ENCODE results near the gene ZNF91.
"Not testable (repeated sequence)": the region's sequence is repeated elsewhere in the genome, so short reads cannot be mapped to it uniquely, and the experiment has no call there.

The ZNF91 gene

DNA sequence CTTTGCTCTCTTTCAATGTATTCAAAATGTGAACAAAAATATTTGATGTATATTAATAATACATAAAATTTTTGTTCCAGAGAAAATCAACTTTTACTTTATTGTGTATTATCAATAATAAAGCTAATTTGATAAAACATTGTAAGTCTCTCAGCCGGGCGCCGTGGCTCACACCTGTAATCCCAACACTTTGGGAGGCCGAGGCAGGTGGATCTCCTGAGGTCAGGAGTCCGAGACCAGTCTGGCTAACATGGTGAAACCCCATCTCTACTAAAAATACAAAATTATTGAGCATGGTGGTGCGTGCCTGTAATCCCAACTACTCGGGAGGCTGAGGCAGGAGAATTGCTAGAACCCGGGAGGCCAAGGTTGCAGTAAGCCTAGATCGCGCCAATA, 449 bp upstream of the ZNF91 start:
- DNase-seq (ENCODE audit: low spot score), result not testable (repeated sequence)

DNA sequence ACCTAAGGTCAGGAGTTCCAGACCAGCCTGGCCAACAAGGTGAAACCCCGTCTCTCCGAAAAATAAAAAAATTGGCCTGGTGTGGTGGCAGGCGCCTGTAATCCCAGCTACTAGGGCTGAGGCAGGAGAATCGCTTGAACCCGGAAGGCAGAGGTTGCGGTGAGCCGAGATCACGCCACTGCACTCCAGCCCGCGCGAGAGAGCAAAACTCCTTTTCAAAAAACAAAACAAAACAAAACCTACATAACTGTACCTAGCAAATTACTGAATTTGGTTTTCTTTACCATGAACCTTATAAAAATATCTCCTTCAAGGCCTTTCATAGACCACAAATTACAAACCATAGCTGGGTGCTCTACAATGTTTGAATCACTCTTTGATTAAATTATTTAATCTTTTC, 760 bp downstream of the ZNF91 start:
- DNase-seq (ENCODE audit: low spot score), result no peak

GRCh38 chr19:23393121-23393520, 2.1 kb downstream of the ZNF91 start:
- no peak for DNase-seq (ENCODE audit: low spot score)

DNA sequence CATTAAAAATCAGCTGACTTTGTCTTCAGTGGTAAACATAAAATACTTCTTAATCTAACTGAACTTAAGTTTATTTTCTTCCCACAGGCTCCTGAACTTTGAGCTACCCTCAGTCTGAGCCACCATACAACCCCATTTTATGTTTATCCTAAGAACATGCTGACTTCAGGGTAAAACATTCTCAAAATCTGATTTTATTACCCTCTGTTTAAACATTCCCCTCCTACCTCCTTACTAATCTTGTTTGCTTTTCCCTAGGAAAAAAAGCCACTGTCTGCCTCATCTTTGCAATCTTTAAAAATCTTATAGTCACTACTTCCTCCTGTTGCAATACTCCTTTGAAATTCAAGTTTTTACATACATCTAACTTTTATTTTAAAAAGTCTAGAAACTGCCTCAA, 4.0 kb downstream of the ZNF91 start:
- no peak for DNase-seq (ENCODE audit: low spot score)

DNA sequence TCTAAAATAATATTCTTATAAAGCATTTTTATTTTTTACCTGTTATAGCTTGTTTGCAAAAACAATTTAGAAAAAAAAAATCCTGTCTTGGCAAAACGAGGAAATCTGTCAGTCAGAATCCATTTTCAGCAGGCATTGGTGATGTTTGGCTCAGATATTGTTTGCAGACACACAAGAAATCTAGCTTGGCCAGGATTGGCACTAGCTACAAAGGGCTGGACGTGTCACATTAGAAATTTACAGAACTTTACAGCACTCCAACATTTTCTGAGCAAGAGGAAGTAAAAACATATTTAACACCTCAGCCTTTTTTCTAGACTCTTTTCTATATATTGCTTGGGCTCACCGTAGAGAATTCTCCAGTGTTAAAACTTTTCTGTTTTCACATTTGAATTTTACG, 9.9 kb downstream of the ZNF91 start:
- DNase-seq (ENCODE audit: low spot score), result no peak

DNA sequence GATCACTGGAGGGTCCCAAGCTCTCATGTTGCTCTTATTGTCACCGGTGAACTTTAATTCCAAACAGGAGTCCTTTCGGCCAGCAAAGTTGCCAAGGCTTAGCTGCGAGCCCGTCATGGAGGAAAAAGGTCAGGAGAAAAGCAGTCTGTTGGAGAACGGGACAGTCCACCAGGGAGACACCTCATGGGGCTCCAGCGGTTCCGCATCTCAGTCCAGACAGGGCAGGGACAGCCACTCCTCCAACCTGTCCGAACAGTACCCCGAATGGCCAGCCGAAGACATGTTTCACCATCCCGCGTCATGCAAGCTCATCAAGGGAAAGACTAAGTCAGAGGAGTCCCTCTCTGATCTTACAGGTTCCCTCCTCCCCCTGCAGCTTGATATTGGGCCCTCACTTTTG, 10.4 kb downstream of the ZNF91 start:
- no peak for DNase-seq (ENCODE audit: low spot score)

GRCh38 chr19:23384166-23384565, 11.1 kb downstream of the ZNF91 start:
- no peak for DNase-seq (ENCODE audit: low spot score)

- no peak for DNase-seq (ENCODE audit: low spot score)
Measured at GRCh38 chr19:23382955-23383354, 12.3 kb downstream of the ZNF91 start.

DNA sequence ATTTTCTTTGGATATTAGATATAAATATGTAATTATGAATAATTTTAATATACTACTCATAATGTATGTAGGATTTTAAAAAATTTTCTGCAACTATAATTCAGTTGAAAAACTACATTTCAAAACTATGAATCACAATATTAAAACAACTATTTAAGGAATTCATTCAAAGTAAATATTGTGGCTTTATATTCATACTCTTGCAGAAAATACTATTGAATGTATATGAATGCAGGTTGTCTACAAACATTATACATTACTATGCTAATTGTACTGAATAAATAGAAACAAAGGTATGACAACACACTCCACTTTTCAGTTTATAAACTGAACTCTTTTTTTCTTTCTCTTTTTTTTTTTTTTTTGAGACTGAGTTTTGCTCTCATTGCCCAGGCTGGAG, 14.2 kb downstream of the ZNF91 start:
- DNase-seq (ENCODE audit: low spot score), result no peak

- not testable (repeated sequence) for DNase-seq (ENCODE audit: low spot score)
Measured at GRCh38 chr19:23379671-23380070, 15.6 kb downstream of the ZNF91 start.

GRCh38 chr19:23378948-23379347, 16.3 kb downstream of the ZNF91 start:
- no peak for DNase-seq (ENCODE audit: low spot score)

- DNase-seq (ENCODE audit: low spot score), result no peak
Measured at GRCh38 chr19:23377276-23377675, 18.0 kb downstream of the ZNF91 start.

DNA sequence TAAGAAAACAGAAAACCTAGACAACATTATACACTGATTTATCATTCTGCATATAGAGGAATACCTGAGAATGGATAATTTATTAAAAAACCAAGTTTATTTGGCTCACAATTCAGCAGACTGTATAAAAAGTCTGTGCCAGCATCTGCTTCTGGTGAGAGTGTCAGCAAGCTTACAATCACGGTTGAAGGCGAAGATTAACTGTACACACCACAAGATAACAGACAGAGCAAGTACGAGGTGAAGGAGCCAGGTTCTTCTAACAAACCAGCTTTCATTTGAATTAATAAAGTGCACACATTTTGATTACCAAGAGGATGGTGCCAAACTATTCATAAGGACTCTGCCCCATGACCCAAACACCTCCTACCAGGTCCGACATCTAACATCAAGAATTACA, 28.8 kb downstream of the ZNF91 start:
- no peak for DNase-seq (ENCODE audit: low spot score)

DNA sequence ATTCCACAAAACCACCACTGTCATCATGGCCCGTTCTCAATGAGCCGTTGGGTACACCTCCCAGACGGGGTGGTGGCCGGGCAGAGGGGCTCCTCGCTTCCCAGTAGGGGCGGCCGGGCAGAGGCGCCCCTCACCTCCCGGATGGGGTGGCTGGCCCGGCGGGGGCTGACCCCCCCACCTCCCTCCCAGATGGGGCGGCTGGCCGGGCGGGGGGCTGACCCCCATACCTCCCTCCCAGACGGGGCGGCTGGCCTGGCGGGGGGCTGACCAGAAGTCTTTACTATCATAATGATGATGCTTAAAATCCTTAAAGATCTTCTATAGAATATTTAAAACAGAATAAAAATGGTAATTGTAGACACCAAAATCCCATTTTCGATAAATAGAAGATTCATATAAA, 29.2 kb downstream of the ZNF91 start:
- DNase-seq (ENCODE audit: low spot score), result not testable (repeated sequence)

GRCh38 chr19:23365222-23365621, 30.0 kb downstream of the ZNF91 start:
- no peak for DNase-seq (ENCODE audit: low spot score)

GRCh38 chr19:23361843-23362242, 33.4 kb downstream of the ZNF91 start:
- DNase-seq (ENCODE audit: low spot score), result not testable (repeated sequence)

- DNase-seq (ENCODE audit: low spot score), result no peak
Measured at GRCh38 chr19:23351806-23352205, 43.5 kb downstream of the ZNF91 start.

DNA sequence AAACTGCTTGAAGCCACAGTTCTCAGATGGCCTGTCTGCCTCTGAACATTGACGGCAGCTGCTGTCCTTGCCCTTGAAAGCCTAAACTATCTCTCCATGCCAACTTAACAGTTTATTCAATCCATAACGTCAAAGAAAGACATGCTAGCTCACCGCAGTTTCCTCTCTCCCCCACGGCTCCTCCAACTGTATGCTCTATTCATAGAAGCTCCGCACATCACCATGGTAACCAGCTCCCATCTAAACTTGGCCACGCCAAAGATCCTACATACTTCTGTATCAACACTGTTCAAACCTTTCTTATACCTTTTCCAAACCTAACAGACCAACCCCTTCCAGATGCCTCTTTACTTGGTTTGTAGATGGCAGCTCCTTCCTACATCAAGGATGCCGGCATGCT, 48.6 kb downstream of the ZNF91 start:
- DNase-seq (ENCODE audit: low spot score), result no peak

- DNase-seq (ENCODE audit: low spot score), result no peak
Measured at GRCh38 chr19:23345838-23346237, 49.4 kb downstream of the ZNF91 start.

GRCh38 chr19:23343434-23344010, 51.7 kb downstream of the ZNF91 start:
- no peak for DNase-seq (ENCODE audit: low spot score)

DNA sequence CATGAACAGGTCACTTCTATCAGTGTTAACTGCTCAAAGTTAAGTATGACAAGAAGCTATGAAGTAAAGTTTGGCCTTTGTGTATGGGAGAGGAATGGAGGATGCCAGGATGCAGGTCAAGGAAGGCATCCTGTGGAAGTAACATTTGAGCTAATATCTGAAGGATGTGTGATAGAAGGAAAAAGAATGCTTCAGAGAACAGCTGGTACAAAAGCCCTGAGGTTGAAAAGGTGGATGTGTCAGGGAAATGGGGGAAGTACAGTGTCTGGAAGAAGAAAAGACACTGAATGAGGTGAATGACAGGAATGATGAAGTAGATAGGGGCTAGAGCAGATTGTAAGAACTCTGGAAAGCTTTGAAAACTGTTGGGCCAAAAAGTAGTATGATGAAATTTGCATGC, 67.1 kb downstream of the ZNF91 start:
- DNase-seq (ENCODE audit: low spot score), result no peak

GRCh38 chr19:23321953-23322549, 73.2 kb downstream of the ZNF91 start:
- no peak for DNase-seq (ENCODE audit: low spot score)

GRCh38 chr19:23321403-23321802, 73.9 kb downstream of the ZNF91 start:
- not testable (repeated sequence) for DNase-seq (ENCODE audit: low spot score)

DNA sequence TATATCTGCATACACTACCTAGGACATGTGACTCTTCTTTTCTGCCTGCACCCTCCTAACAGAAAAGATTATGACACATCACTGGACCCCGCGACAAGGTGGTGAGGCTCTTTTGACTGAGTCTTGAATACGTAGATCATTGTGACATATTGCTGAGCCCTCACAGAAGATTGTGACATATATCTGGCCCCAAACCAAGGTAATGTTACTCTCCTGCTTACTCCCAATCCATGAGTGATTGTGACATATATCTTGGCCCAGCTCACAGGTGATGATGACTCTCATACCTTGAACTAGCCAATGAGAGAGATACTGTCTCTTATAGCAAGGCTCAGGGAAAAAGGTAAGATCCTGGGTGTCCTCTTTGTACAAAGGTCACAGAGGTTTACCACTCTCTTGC, 75.7 kb downstream of the ZNF91 start:
- not testable (repeated sequence) for DNase-seq (ENCODE audit: low spot score)

All from hematopoietic multipotent progenitor cell treated with erythropoietin and hydrocortisone succinate and interleukin-3 and kit ligand, for 17 days (in vitro differentiated cells).